Esophagus muscularis mucosa (tissue), 4 donors: ENCODE measurements around the gene PTCH1. TPM values are rescaled to one million over a fixed set of nuclear protein-coding genes. Genes with fewer than 3 reads are reported as not detected.

Experiments
- DNase-seq: peaks from one replicate; pipeline ENCODE4 v3.0.0-alpha.2; 2017; ENCODE audit errors: extremely low spot score
- H3K27ac ChIP-seq, 4 donors: fragments of 200-600 bp; sonication (generic); replicated peaks in 1 of 4; 1 replicate in 3 of 4; 2 replicates in 1 of 4; pipeline ENCODE4 v1.5.1; 2016 to 2019; ENCODE audit warnings: mild to moderate bottlenecking in 1 of 4
- H3K27me3 ChIP-seq, 4 donors: fragments of 200-600 bp; sonication (generic); one replicate each; pipeline versions ENCODE4 v1.5.1 to v1.6.0; 2016 to 2019
- H3K36me3 ChIP-seq, 4 donors: fragments of 200-600 bp; sonication (generic); one replicate each; pipeline ENCODE4 v1.5.1; 2016 to 2019
- H3K4me1 ChIP-seq, 4 donors: fragments of 200-600 bp; sonication (generic); one replicate each; pipeline ENCODE4 v1.5.1; 2016 to 2019
- H3K4me3 ChIP-seq, 4 donors: fragments of 200-600 bp; sonication (generic); 1 replicate in 2 of 4; 2 replicates in 2 of 4; pipeline ENCODE4 v1.5.1; 2016 to 2019; ENCODE audit warnings: mild to moderate bottlenecking in 4 of 4, moderate library complexity in 1 of 4
- H3K9me3 ChIP-seq, 4 donors: fragments of 200-600 bp; sonication (generic); 1 replicate in 3 of 4; 2 replicates in 1 of 4; pipeline ENCODE4 v1.5.1; 2016 to 2019
- CTCF ChIP-seq, 3 experiments: fragments of 200-600 bp in 2 of 3; fragments of 450-650 bp in 1 of 3; sonication (generic) in 2 of 3; IDR thresholded peaks; one replicate each; pipeline ENCODE4 v1.5.1; 2017 to 2019; ENCODE audit warnings: antibody characterized with exemption in 3 of 3, mild to moderate bottlenecking in 2 of 3, moderate library complexity in 1 of 3
- EP300 ChIP-seq: sonication (generic); formaldehyde crosslinking; IDR thresholded peaks from one replicate; pipeline ENCODE4 v1.6.1; 2017; ENCODE audit warnings: antibody characterized with exemption
- POLR2A ChIP-seq: fragments of 450-650 bp; IDR thresholded peaks from one replicate; pipeline ENCODE4 v1.6.1; 2017; ENCODE audit warnings: antibody characterized with exemption, moderate library complexity, mild to moderate bottlenecking, low read depth
- POLR2AphosphoS5 ChIP-seq, 2 donors: sonication (generic); formaldehyde crosslinking; IDR thresholded peaks; one replicate each; pipeline ENCODE4 v1.6.1; 2017; ENCODE audit warnings: antibody characterized with exemption in 2 of 2
- WGBS: methylation state at CpG from one replicate; pipeline ENCODE4 v1.1.5; 2018; 5-methylcytosine and 5-hydroxymethylcytosine counted together
- intact Hi-C: fragments of 100-400 bp; cut with DNase I; formaldehyde crosslinking; loops from one replicate; pipeline ENCODE4 v1.15.1; 2023
- total RNA-seq, 4 donors: library from RNA; depleted of rRNA; stranded (reverse); fragments of >200 nt; gene quantifications; one replicate each; pipeline versions ENCODE4 v1.1.0 to v1.2.1, GENCODE V29; 2016

Gene PTCH1
- total RNA-seq, 4 donors from 2014 or later, result 10.8 to 25.1 (median 16.9) TPM

GRCh38 chr9:95459178-95459577, 57.6 kb downstream of the PTCH1 start:
- H3K27me3 ChIP-seq, result no peaks in the 10 kb centered on the region
- 54% methylated on average over 13 of the region's 13 CpGs for WGBS
- TF ChIP-seq POLR2A (no peak), POLR2AphosphoS5 (IDR thresholded peaks at IDR 0.05) (peak; percentile 20 to 39)
- peak overlapping the region in 1 of 4 donors; percentile 5 for H3K4me3 ChIP-seq
- H3K36me3 ChIP-seq, result peaks cover 8 to 79% (median 58%) of the 10 kb centered on the region in 4 donors
- no peak for DNase-seq
- intact Hi-C loops, result no loop called here
- peak overlapping the region in 2 of 4 donors; percentile 42 to 53 for H3K27ac ChIP-seq
- H3K4me1 ChIP-seq, result peaks cover 16 to 53% (median 42%) of the 10 kb centered on the region in 4 donors
- H3K9me3 ChIP-seq, result no peaks in the 10 kb centered on the region

GRCh38 chr9:95458666-95459065, 58.1 kb downstream of the PTCH1 start:
- TF ChIP-seq CTCF (IDR thresholded peaks at IDR 0.05) (no peak), EP300 (no peak), POLR2AphosphoS5 (IDR thresholded peaks at IDR 0.05) (no peak), POLR2A (no peak)
- no peak for DNase-seq
- 45% methylated on average over 6 of the region's 6 CpGs for WGBS
- no peaks in the 10 kb centered on the region for H3K9me3 ChIP-seq
- no peaks in the 10 kb centered on the region for H3K27me3 ChIP-seq
- H3K4me1 ChIP-seq, result peaks cover 16 to 52% (median 40%) of the 10 kb centered on the region in 4 donors
- intact Hi-C loops, result no loop called here
- peaks cover 8 to 83% (median 63%) of the 10 kb centered on the region in 4 donors for H3K36me3 ChIP-seq
- H3K4me3 ChIP-seq, result peak overlapping the region in 1 of 4 donors; percentile 5
- peak overlapping the region in 1 of 4 donors; percentile 53 for H3K27ac ChIP-seq

- TF ChIP-seq POLR2A, result no peak
- no peak for TF ChIP-seq CTCF (IDR thresholded peaks at IDR 0.05)
- no peak for DNase-seq
- H3K27me3 ChIP-seq, result no peaks in the 10 kb centered on the region
- intact Hi-C loops, result no loop called here
- H3K4me1 ChIP-seq, result peaks cover 10 to 43% (median 31%) of the 10 kb centered on the region in 4 donors
- H3K4me3 ChIP-seq, result no peak overlapping the region
- H3K9me3 ChIP-seq, result no peaks in the 10 kb centered on the region
- WGBS, result 69% methylated on average over 11 of the region's 12 CpGs
- H3K36me3 ChIP-seq, result peaks cover 8 to 92% (median 70%) of the 10 kb centered on the region in 4 donors
- H3K27ac ChIP-seq, result no peak overlapping the region
Observed at GRCh38 chr9:95457769-95458168, 59.0 kb downstream of the PTCH1 start.

GRCh38 chr9:95455714-95456113, 61.1 kb downstream of the PTCH1 start:
- WGBS, result 94% methylated on average over 8 of the region's 9 CpGs
- DNase-seq, result no peak
- H3K4me3 ChIP-seq, result no peak overlapping the region
- H3K36me3 ChIP-seq, result peaks cover 8 to 99% (median 70%) of the 10 kb centered on the region in 4 donors
- no peak overlapping the region for H3K27ac ChIP-seq
- no peaks in the 10 kb centered on the region for H3K9me3 ChIP-seq
- TF ChIP-seq CTCF (IDR thresholded peaks at IDR 0.05) (no peak), POLR2A (no peak), POLR2AphosphoS5 (IDR thresholded peaks at IDR 0.05) (no peak), EP300 (no peak)
- intact Hi-C loops, result no loop called here
- peaks cover 0 to 38% (median 29%) of the 10 kb centered on the region in 4 donors for H3K4me1 ChIP-seq
- no peaks in the 10 kb centered on the region for H3K27me3 ChIP-seq

- WGBS, result 98% methylated on average over 4 of the region's 4 CpGs
- Histone ChIP-seq H3K4me3 (no peak overlapping the region), H3K36me3 (peaks cover 20 to 99% (median 75%) of the 10 kb centered on the region in 4 donors), H3K9me3 (no peaks in the 10 kb centered on the region), H3K27me3 (no peaks in the 10 kb centered on the region), H3K27ac (no peak overlapping the region), H3K4me1 (peaks cover 3 to 26% (median 13%) of the 10 kb centered on the region in 4 donors)
- TF ChIP-seq POLR2AphosphoS5 (IDR thresholded peaks at IDR 0.05) (no peak), CTCF (IDR thresholded peaks at IDR 0.05) (no peak), EP300 (no peak), POLR2A (no peak)
- intact Hi-C loops, result no loop called here
- DNase-seq, result no peak
Observed at GRCh38 chr9:95452176-95452575, 64.6 kb downstream of the PTCH1 start.
